A549 (cell line): ENCODE data around the gene STXBP2. TPM values are rescaled to one million over a fixed set of nuclear protein-coding genes. Genes with fewer than 3 reads are reported as not detected.

Experiments used
- ATAC-seq, 2 experiments: fragments of 200-7000 bp in 1 of 2; fragments of >200 bp in 1 of 2; cut with Nextera tagmentation in 1 of 2; cut with Tn5 transposase in 1 of 2; 3 replicates each; pipeline versions ENCODE4 v1.8.0 to v1.9.1; 2018 to 2020; ENCODE audit warnings: mild to moderate bottlenecking in 1 of 2, moderate library complexity in 1 of 2
- CTCF ChIA-PET: fragments of 300-600 bp; sonication (Branson Sonifier 250); formaldehyde crosslinking; extraction: SDS; loops from one replicate; lab custom pipeline; 2021; ENCODE audit warnings: antibody characterized with exemption, inconsistent platforms; lab: Yijun Ruan, JAX
- POLR2A ChIA-PET: fragments of 350-600 bp; formaldehyde crosslinking; extraction: SDS; loops from one replicate; lab custom pipeline; 2021; ENCODE audit warnings: antibody characterized with exemption, inconsistent platforms; lab: Yijun Ruan, JAX
- DNase-seq, 2 experiments: peaks; one replicate each; pipeline versions ENCODE4 v3.0.0 to v3.0.0-alpha.2; 2011 to 2016; ENCODE audit warnings: low read depth in 1 of 2, low spot score in 1 of 2
- FAIRE-seq: peaks from 2 replicates; lab custom pipeline; 2011; peaks lifted over from hg19 to GRCh38; lab: Jason Lieb, UNC
- H3K27ac ChIP-seq, 2 experiments: fragments of >200 bp; sonication (Bioruptor Twin); formaldehyde crosslinking; 3 replicates each; pipeline ENCODE4 v1.5.1; 2016 to 2017
- H3K4me1 ChIP-seq: fragments of >200 bp; sonication (Bioruptor Twin); formaldehyde crosslinking; 3 replicates; pipeline ENCODE4 v1.6.1; 2016
- H3K4me2 ChIP-seq: fragments of >200 bp; sonication (Bioruptor Twin); formaldehyde crosslinking; 3 replicates; pipeline ENCODE4 v1.6.1; 2016
- H3K4me3 ChIP-seq: fragments of >200 bp; sonication (Bioruptor Twin); formaldehyde crosslinking; 3 replicates; pipeline ENCODE4 v1.5.1; 2016
- H3K9me3 ChIP-seq: fragments of >200 bp; sonication (Bioruptor Twin); formaldehyde crosslinking; 3 replicates; pipeline ENCODE4 v1.6.1; 2016
- BHLHE40 ChIP-seq: IDR thresholded peaks from 2 replicates; pipeline ENCODE4 v1.6.1; 2012; ENCODE audit warnings: low read depth, low read length, inconsistent platforms
- CBX2 ChIP-seq: fragments of 200-600 bp; sonication (generic); IDR thresholded peaks from 2 replicates; pipeline ENCODE4 v1.6.1; 2016; ENCODE audit warnings: low read depth, mild to moderate bottlenecking, borderline replicate concordance
- CEBPB ChIP-seq, 2 experiments: fragments of >200 bp in 1 of 2; sonication (Bioruptor Twin) in 1 of 2; formaldehyde crosslinking in 1 of 2; IDR thresholded peaks; 2 replicates each; pipeline ENCODE4 v1.6.1; 2012 to 2016
- CHD4 ChIP-seq: fragments of 200-600 bp; sonication (generic); IDR thresholded peaks from 2 replicates; pipeline ENCODE4 v1.6.1; 2016; ENCODE audit warnings: antibody characterized with exemption, mild to moderate bottlenecking, borderline replicate concordance
- FOSL2 ChIP-seq, 2 experiments: fragments of 450-650 bp in 1 of 2; fragments of >200 bp in 1 of 2; sonication (Bioruptor Twin) in 1 of 2; formaldehyde crosslinking; IDR thresholded peaks; 2 replicates each; pipeline versions ENCODE4 v1.5.0 to v1.6.1; 2016 to 2020; ENCODE audit warnings: mild to moderate bottlenecking in 1 of 2, moderate library complexity in 1 of 2
- HOXA7 ChIP-seq: fragments of 250-450 bp; sonication (Bioruptor Pico); IDR thresholded peaks from 2 replicates; pipeline ENCODE4 v1.5.0; 2020; ENCODE audit warnings: mild to moderate bottlenecking, moderate library complexity
- JUN ChIP-seq, 2 experiments: fragments of >200 bp; sonication (Bioruptor Twin); formaldehyde crosslinking; IDR thresholded peaks; 2 replicates in 1 of 2; 3 replicates in 1 of 2; pipeline ENCODE4 v1.6.1; 2016 to 2017
- MAFK ChIP-seq: fragments of 450-650 bp; IDR thresholded peaks from 2 replicates; pipeline ENCODE4 v1.6.1; 2014; ENCODE audit not compliant: partially characterized antibody
- MYC ChIP-seq: IDR thresholded peaks from 2 replicates; pipeline ENCODE4 v1.6.1; 2012; ENCODE audit warnings: mild to moderate bottlenecking, inconsistent platforms, low read length, improper control_type of control experiment, borderline replicate concordance
- PBX3 ChIP-seq: IDR thresholded peaks from 2 replicates; pipeline ENCODE4 v1.6.1; 2012
- POLR2A ChIP-seq: IDR thresholded peaks from 2 replicates; pipeline ENCODE4 v1.6.1; 2012; ENCODE audit warnings: mild to moderate bottlenecking, low read length
- POLR2AphosphoS2 ChIP-seq: conservative IDR thresholded peaks from 2 replicates; pipeline ENCODE4 v1.6.1; 2012; ENCODE audit warnings: low read length, improper control_type of control experiment, inconsistent platforms
- RAD21 ChIP-seq, 2 experiments: fragments of >200 bp in 1 of 2; sonication (Bioruptor Twin) in 1 of 2; formaldehyde crosslinking in 1 of 2; IDR thresholded peaks in 1 of 2; conservative IDR thresholded peaks in 1 of 2; 2 replicates in 1 of 2; 3 replicates in 1 of 2; pipeline ENCODE4 v1.6.1; 2012 to 2018; ENCODE audit warnings: inconsistent platforms in 1 of 2
- RARB ChIP-seq: fragments of 250-450 bp; sonication (Bioruptor Pico); IDR thresholded peaks from 2 replicates; pipeline ENCODE4 v1.8.0; 2021; ENCODE audit warnings: mild to moderate bottlenecking, moderate library complexity
- RCOR1 ChIP-seq: fragments of 150-350 bp; IDR thresholded peaks from 2 replicates; pipeline ENCODE4 v1.6.1; 2014; ENCODE audit warnings: antibody characterized with exemption, low read length, low read depth
- REST ChIP-seq: fragments of 200-600 bp; sonication (generic); IDR thresholded peaks from 2 replicates; pipeline ENCODE4 v1.6.1; 2016; ENCODE audit warnings: antibody characterized with exemption, mild to moderate bottlenecking, moderate library complexity
- SREBF2 ChIP-seq: fragments of 450-650 bp; IDR thresholded peaks from 2 replicates; pipeline ENCODE4 v1.6.1; 2014; ENCODE audit warnings: mild to moderate bottlenecking, moderate library complexity
- TFCP2L1 ChIP-seq: fragments of 250-450 bp; sonication (Bioruptor Pico); IDR thresholded peaks from 2 replicates; pipeline ENCODE4 v1.5.0; 2021; ENCODE audit warnings: mild to moderate bottlenecking
- ZC3H11A ChIP-seq: fragments of 450-650 bp; IDR thresholded peaks from 2 replicates; pipeline ENCODE4 v1.6.1; 2014; ENCODE audit warnings: antibody characterized with exemption, mild to moderate bottlenecking
- ZSCAN20 ChIP-seq: fragments of 250-450 bp; sonication (Bioruptor Pico); IDR thresholded peaks from 2 replicates; pipeline ENCODE4 v1.8.0; 2022; ENCODE audit warnings: mild to moderate bottlenecking, moderate library complexity
- WGBS: methylation state at CpG from one replicate; pipeline ENCODE4 v1.1.6; 2017; ENCODE audit errors: missing lambda C conversion rate; 5-methylcytosine and 5-hydroxymethylcytosine counted together
- polyA plus RNA-seq, 4 experiments: library from polyadenylated mRNA; depleted of rRNA in 3 of 4; stranded (reverse); fragments of >200 nt; fragmentation: RNase III in 1 of 4; extraction: RNeasy Plus Mini Kit Qiagen cat#74134 plus additional on column Dnase treatment in 1 of 4; gene quantifications; 2 replicates in 3 of 4; 3 replicates in 1 of 4; pipeline ENCODE4 v1.2.3, GENCODE V29; 2011 to 2017
- TF ChIP-seq, protein P1 (sequence below): fragments of >200 bp; sonication (Bioruptor Twin); formaldehyde crosslinking; IDR thresholded peaks from 2 replicates; pipeline ENCODE4 v1.6.1; 2016
- TF ChIP-seq, protein P2 (sequence below): fragments of 250-450 bp; sonication (Bioruptor Pico); IDR thresholded peaks from 2 replicates; pipeline ENCODE4 v1.5.0; 2020; ENCODE audit warnings: low read depth, mild to moderate bottlenecking, moderate library complexity

STXBP2 gene
- polyA plus RNA-seq, 2 of the 4 experiments (the other 2 are of a cell fraction) = 41.4 to 47.2 TPM

DNA sequence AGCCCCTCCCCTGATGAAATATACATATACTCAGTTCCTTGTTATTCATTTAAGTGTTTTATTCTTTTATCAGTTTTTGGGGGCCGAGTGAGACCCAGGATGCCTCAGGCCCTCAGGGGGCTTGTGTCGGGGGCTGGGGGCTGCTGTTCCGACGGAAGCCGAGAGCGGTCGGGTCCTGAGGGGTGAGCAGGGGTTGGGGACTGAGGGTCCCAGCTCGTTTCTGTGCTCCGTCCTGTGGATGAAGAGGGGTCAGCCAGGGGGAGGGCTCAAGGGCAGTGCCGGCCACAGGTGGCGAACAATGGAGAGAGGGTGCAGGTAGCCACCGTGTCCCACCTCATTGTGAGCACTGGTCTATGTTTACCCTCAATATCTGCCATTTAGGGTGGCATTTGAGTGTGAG, 5.3 kb upstream of the STXBP2 start (continued):
- TF ChIP-seq MAFK = no peak
- TF ChIP-seq ZSCAN20 (CRISPR knock-in tag) = no peak
- TF ChIP-seq JUN (IDR thresholded peaks at IDR 0.05) = no peak
- no peak for TF ChIP-seq RARB (CRISPR knock-in tag)
- TF ChIP-seq CEBPB (IDR thresholded peaks at IDR 0.05) = no peak

DNA sequence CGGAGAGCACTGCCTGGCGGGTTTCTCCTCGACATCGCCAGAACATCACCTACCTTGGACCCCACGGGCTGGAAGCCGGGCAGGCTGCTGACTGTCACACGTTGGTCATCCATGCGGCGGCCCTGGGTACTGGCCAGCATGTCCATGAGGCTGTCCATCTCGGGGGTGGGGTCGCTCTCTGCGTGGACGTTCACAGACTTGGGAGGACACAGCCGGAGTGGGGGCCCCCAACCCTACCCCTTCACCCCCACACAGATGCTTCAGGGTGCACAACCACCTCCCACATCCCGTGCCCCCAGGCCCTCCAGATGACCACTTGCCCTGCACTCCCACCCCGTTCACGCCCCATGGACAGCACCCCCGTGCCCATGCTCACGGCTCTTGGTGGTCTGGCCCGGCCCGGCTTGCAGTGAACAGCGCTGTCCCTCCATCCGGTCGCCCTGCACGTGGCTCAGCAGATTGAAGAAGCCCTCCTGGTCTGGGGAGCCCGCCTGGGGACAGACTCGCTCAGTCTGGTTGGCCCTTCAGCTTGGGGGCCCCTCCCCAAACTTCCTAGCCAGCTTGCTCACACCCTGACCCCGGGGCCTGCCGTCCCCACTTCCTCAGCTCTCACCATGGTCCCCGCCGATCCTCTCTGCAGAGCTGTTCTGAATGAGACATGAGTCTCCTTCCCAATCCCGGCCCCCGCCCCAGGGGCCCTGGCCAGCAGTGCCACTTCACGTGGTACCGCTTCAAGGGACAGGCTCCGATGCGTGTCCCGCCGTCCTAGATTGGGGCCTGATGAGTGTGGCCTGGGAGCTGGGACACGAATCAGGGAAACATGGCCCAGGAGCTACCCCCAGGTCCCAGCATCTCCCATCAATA, 4.3 kb upstream of the STXBP2 start:
- CTCF ChIA-PET = interaction anchor here (1.3 to 2.2 kb wide), 2 partner anchors 48 to 64 kb away, joined by 5 to 12 read pairs; partner anchors contain the start of gene TRAPPC5

More for the DNA sequence above, 4.3 kb upstream of the STXBP2 start:
- FAIRE-seq (no peak), ATAC-seq (no peak), DNase-seq (no peak)
- Histone ChIP-seq H3K4me2 (no peak overlapping the region), H3K27ac (no peak overlapping the region), H3K4me3 (no peak overlapping the region), H3K4me1 (peaks cover 14% of the 10 kb centered on the region; the same call in 1 of the 3 replicates), H3K9me3 (no peaks in the 10 kb centered on the region)
- TF ChIP-seq POLR2AphosphoS2 (no peak), RAD21 (conservative IDR thresholded peaks at IDR 0.05 in 1 of 2, IDR thresholded peaks at IDR 0.05 in 1 of 2) (no peak), ZSCAN20 (CRISPR knock-in tag) (no peak), TFCP2L1 (no peak), PBX3 (no peak), HOXA7 (no peak), CHD4 (no peak), ZC3H11A (no peak), MYC (no peak), SREBF2 (no peak), REST (no peak), RCOR1 (no peak), BHLHE40 (no peak), CBX2 (no peak), FOSL2 (IDR thresholded peaks at IDR 0.05) (no peak), FOSL2 (CRISPR knock-in tag; IDR thresholded peaks at IDR 0.05) (no peak), POLR2A (no peak)
- TF ChIP-seq, protein P1, sequence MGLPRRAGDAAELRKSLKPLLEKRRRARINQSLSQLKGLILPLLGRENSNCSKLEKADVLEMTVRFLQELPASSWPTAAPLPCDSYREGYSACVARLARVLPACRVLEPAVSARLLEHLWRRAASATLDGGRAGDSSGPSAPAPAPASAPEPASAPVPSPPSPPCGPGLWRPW = no peak
- TF ChIP-seq, protein P2, sequence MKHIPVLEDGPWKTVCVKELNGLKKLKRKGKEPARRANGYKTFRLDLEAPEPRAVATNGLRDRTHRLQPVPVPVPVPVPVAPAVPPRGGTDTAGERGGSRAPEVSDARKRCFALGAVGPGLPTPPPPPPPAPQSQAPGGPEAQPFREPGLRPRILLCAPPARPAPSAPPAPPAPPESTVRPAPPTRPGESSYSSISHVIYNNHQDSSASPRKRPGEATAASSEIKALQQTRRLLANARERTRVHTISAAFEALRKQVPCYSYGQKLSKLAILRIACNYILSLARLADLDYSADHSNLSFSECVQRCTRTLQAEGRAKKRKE (CRISPR knock-in tag) = no peak
- 87% methylated on average over 15 of the region's 40 CpGs for whole genome bisulfite sequencing
- POLR2A ChIA-PET = interaction anchor here (2.3 kb wide), 1 partner anchor 8 kb away, joined by 6 read pairs; no protein-coding TSS in a partner anchor
